Upper lobe of left lung (tissue), 6 donors: Measurements from ENCODE around the gene ADARB1. TPM values are rescaled to one million over a fixed set of nuclear protein-coding genes. Genes with fewer than 3 reads are reported as not detected.

Experiments used
- ATAC-seq, 2 donors: fragments of 200-7000 bp; cut with Tn5 transposase; one replicate each; pipeline ENCODE4 v1.9.1; 2022; ENCODE audit warnings: mild to moderate bottlenecking in 2 of 2, moderate library complexity in 2 of 2; ENCODE audit not compliant: low FRiP score in 2 of 2
- DNase-seq, 2 donors: peaks; one replicate each; pipeline ENCODE4 v3.0.0-alpha.2; 2019 to 2020
- H3K27ac ChIP-seq, 4 donors: fragments of 200-600 bp; sonication (generic); one replicate each; pipeline ENCODE4 v1.5.1; 2016 to 2019
- H3K27me3 ChIP-seq, 4 donors: fragments of 200-600 bp; sonication (generic); one replicate each; pipeline ENCODE4 v1.5.1; 2017 to 2019
- H3K36me3 ChIP-seq, 4 donors: fragments of 200-600 bp; sonication (generic); one replicate each; pipeline ENCODE4 v1.5.1; 2016 to 2019
- H3K4me1 ChIP-seq, 4 donors: fragments of 200-600 bp; sonication (generic); one replicate each; pipeline ENCODE4 v1.5.1; 2018 to 2019
- H3K4me3 ChIP-seq, 4 donors: fragments of 200-600 bp; sonication (generic); one replicate each; pipeline ENCODE4 v1.5.1; 2017 to 2019; ENCODE audit warnings: mild to moderate bottlenecking in 2 of 4, moderate library complexity in 1 of 4
- H3K9me3 ChIP-seq, 4 donors: fragments of 200-600 bp; sonication (generic); one replicate each; pipeline ENCODE4 v1.5.1; 2018 to 2019
- CTCF ChIP-seq, 6 experiments: fragments of 450-650 bp in 4 of 6; fragments of 200-600 bp in 2 of 6; sonication (generic) in 2 of 6; IDR thresholded peaks; one replicate each; pipeline ENCODE4 v1.5.1; 2016 to 2019; ENCODE audit warnings: antibody characterized with exemption in 6 of 6
- EP300 ChIP-seq, 4 donors: sonication (generic); formaldehyde crosslinking; IDR thresholded peaks; one replicate each; pipeline ENCODE4 v1.5.1; 2017; ENCODE audit warnings: antibody characterized with exemption in 4 of 4, control low read depth in 2 of 4
- POLR2A ChIP-seq, 4 donors: fragments of 450-650 bp; IDR thresholded peaks; one replicate each; pipeline ENCODE4 v1.5.1; 2016 to 2017; ENCODE audit warnings: antibody characterized with exemption in 4 of 4, mild to moderate bottlenecking in 2 of 4
- POLR2AphosphoS5 ChIP-seq, 2 donors: sonication (generic); formaldehyde crosslinking; IDR thresholded peaks; one replicate each; pipeline ENCODE4 v1.5.1; 2017; ENCODE audit warnings: antibody characterized with exemption in 2 of 2
- WGBS, 2 donors: methylation state at CpG; one replicate each; pipeline ENCODE4 v1.1.5; 2017 to 2018; 5-methylcytosine and 5-hydroxymethylcytosine counted together
- total RNA-seq, 6 donors: library from RNA; depleted of rRNA in 4 of 6; stranded (reverse); fragments of >200 nt in 4 of 6; gene quantifications; one replicate each; pipeline versions ENCODE4 v1.1.0 to v1.2.1, GENCODE V29; 2016 to 2021
- donor health status: DM: no; HTN: no; CAD: no; lungs with moderate emphysema.
- donor health status: DM: no; HTN: yes; CAD: no; lungs with severe emphysema.

Gene ADARB1
- total RNA-seq, 6 donors from 2014 or later = 26.5 to 94.3 (median 42.4) TPM

GRCh38 chr21:45042664-45043161, 31.7 kb upstream of the ADARB1 start:
- peak; percentile 17 to 70 for DNase-seq
- ATAC-seq = no peak

GRCh38 chr21:45043541-45044020, 30.8 kb upstream of the ADARB1 start:
- no peak for TF ChIP-seq POLR2AphosphoS5 (IDR thresholded peaks at IDR 0.05)
- no peak for TF ChIP-seq CTCF (IDR thresholded peaks at IDR 0.05)
- TF ChIP-seq POLR2A (IDR thresholded peaks at IDR 0.05) = no peak
- no peak for TF ChIP-seq EP300 (IDR thresholded peaks at IDR 0.05)
- ATAC-seq (no peak), DNase-seq (peak; percentile 15 to 38)
- Histone ChIP-seq H3K4me3 (no peak overlapping the region), H3K9me3 (peaks cover 0 to 7% (median 0%) of the 10 kb centered on the region in 4 donors), H3K27ac (no peak overlapping the region), H3K4me1 (peaks cover 14 to 19% (median 16%) of the 10 kb centered on the region in 4 donors), H3K27me3 (no peaks in the 10 kb centered on the region), H3K36me3 (no peaks in the 10 kb centered on the region)
- WGBS, 2 donors = 90 to 94% methylated on average over 19 to 22 of the region's 22 CpGs

More at GRCh38 chr21:45042664-45043161, 31.7 kb upstream of the ADARB1 start:
- Histone ChIP-seq H3K27ac (peak overlapping the region in 2 of 4 donors; percentile 79 to 87), H3K27me3 (no peaks in the 10 kb centered on the region), H3K9me3 (peaks cover 0 to 7% (median 0%) of the 10 kb centered on the region in 4 donors), H3K4me3 (no peak overlapping the region), H3K4me1 (peaks cover 14 to 19% (median 16%) of the 10 kb centered on the region in 4 donors), H3K36me3 (no peaks in the 10 kb centered on the region)
- TF ChIP-seq POLR2A (IDR thresholded peaks at IDR 0.05) (no peak), EP300 (IDR thresholded peaks at IDR 0.05) (no peak), POLR2AphosphoS5 (IDR thresholded peaks at IDR 0.05) (no peak), CTCF (IDR thresholded peaks at IDR 0.05) (no peak)
- WGBS, 2 donors = 78 to 93% methylated on average over 10 of the region's 15 CpGs

- Histone ChIP-seq H3K36me3 (no peaks in the 10 kb centered on the region), H3K4me3 (no peak overlapping the region), H3K9me3 (peaks cover 0 to 7% (median 0%) of the 10 kb centered on the region in 4 donors), H3K27ac (no peak overlapping the region), H3K4me1 (peaks cover 10 to 14% (median 13%) of the 10 kb centered on the region in 4 donors), H3K27me3 (no peaks in the 10 kb centered on the region)
- DNase-seq (peak in 1 of 2 donors; percentile 4), ATAC-seq (no peak)
- 57 to 69% methylated on average over 5 of the region's 5 CpGs for WGBS, 2 donors
- TF ChIP-seq EP300 (IDR thresholded peaks at IDR 0.05) (no peak), POLR2A (IDR thresholded peaks at IDR 0.05) (no peak), CTCF (IDR thresholded peaks at IDR 0.05) (no peak), POLR2AphosphoS5 (IDR thresholded peaks at IDR 0.05) (no peak)
Measured at GRCh38 chr21:45045481-45045880, 28.9 kb upstream of the ADARB1 start.

- Histone ChIP-seq H3K36me3 (no peaks in the 10 kb centered on the region), H3K4me1 (peaks cover 0 to 4% (median 1%) of the 10 kb centered on the region in 4 donors), H3K27me3 (no peaks in the 10 kb centered on the region), H3K27ac (peak overlapping the region in 1 of 4 donors; percentile 64), H3K4me3 (no peak overlapping the region), H3K9me3 (peaks cover 0 to 7% (median 0%) of the 10 kb centered on the region in 4 donors)
- WGBS, 2 donors = 75 to 96% methylated on average over 1 of the region's 1 CpG
- DNase-seq (no peak), ATAC-seq (no peak)
- TF ChIP-seq POLR2AphosphoS5 (IDR thresholded peaks at IDR 0.05) (no peak), EP300 (IDR thresholded peaks at IDR 0.05) (no peak), POLR2A (IDR thresholded peaks at IDR 0.05) (no peak), CTCF (IDR thresholded peaks at IDR 0.05) (no peak)
Measured at GRCh38 chr21:45047257-45047656, 27.1 kb upstream of the ADARB1 start.
